HG03439 (cell line): Measurements from ENCODE around the gene MROH2A.

Source experiments
- ATAC-seq: cut with Tn5 transposase; IDR thresholded peaks from one replicate; pipeline ENCODE4 v1.9.1; 2021; ENCODE audit warnings: mild to moderate bottlenecking, moderate library complexity; ENCODE audit not compliant: unreplicated experiment

Gene MROH2A

DNA sequence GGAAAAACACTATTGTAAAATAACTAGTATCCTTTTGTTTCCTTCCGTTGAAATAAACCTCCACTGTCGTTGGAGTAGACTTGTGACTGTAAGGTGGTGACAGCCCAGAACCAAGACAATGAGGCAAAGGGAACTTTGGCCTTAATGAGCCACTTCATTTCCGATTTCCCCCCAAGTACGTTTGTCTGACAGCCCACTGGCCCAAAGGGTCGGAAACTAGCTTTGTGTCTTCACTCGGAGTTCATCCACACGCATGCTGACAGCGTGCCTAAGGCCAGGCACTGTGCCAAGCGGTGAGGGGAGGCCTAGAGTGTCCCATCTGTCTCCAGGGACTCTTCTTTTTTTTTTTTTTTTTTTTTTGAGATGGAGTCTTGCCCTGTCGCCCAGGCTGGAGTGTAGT, 55.2 kb downstream of the MROH2A start:
- ATAC-seq, result no peak

DNA sequence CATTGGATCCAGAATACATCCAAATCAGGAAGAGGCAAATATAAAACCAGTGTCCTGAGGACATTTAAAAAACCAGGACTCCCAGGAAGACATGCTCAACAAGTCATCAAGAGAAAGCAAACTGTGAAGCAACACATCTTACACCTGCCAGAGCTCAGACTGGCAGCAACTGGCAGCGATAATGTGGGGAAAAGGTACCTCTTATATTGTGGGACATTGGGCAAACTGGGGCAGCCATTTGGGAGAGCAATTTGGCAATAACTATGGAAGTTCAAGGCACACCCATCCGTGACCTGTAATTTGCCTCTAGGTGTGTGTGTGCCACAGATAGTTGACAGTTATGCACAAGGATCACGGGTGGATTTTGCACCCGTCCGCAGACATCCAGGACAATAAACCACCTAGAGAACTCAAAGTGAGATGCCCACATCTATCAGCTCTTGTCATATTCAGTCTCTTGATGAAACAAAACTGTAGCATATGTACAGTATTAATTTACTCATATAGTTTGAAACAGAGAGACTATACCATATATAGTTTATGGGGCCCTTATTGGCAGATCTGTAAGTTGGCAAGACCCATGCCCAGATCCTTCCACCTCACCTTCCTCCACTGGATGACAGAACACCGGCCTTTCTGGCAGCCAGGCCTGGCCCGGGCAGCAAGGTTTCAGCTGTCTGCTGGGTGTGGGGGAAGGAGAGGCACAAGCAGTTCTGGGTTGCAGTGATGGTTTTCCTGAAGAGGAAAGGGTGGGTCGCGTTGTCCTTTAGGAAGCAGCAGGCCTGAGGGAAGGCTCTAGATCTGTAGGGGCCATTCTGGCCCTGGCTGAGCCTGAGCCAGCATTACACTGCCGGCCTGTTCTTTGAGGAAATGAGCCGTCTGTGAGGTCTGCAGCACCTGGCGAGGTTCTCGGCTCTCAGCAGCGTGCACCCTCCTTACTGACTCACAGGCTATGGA, 57.4 kb downstream of the MROH2A start:
- ATAC-seq, result no peak

- ATAC-seq, result no peak
Observed at GRCh38 chr2:233836359-233836758, 58.2 kb downstream of the MROH2A start.

GRCh38 chr2:233837694-233838229, 59.6 kb downstream of the MROH2A start:
- ATAC-seq, result no peak

DNA sequence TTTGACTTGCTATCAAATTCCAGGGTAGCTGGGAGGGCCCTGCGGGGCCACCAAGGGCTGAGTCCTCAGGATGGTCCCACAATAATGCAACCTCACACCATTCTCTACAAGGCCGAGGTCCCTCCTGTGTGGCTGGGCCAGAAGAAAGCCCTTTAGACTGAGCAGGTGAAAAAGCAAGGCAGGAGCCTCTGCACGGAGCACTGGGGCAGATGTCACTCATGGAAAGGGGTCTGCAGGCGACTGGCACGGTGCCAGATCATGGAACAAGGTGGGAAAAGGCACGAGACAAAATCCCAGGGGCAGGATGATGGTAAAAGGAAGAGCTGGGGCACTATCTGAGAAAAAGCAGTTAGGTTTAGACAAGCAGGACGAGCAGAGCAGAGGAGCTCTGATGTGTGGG, 60.1 kb downstream of the MROH2A start:
- ATAC-seq, result no peak

GRCh38 chr2:233838726-233839446, 60.8 kb downstream of the MROH2A start:
- ATAC-seq, result no peak

DNA sequence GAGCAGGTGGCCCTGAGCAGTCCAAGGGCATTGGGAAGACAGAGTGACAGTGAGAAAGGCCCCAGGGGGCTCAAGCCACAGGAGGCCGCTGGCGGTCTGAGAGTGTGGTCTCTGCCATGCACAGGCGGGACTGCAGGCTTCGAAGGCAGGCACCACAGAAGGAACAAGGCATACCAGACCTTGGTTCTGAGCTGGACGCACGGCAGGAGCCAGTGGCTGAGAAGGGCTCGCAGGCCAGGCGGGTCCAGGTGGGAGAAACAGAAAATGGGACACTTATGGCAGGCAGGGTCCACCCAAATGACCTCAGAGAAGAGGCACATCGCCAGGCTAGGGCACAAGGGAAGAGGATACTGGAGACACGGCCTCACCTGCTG, 61.3 kb downstream of the MROH2A start:
- no peak for ATAC-seq

GRCh38 chr2:233840520-233840919, 62.4 kb downstream of the MROH2A start:
- ATAC-seq, result no peak

DNA sequence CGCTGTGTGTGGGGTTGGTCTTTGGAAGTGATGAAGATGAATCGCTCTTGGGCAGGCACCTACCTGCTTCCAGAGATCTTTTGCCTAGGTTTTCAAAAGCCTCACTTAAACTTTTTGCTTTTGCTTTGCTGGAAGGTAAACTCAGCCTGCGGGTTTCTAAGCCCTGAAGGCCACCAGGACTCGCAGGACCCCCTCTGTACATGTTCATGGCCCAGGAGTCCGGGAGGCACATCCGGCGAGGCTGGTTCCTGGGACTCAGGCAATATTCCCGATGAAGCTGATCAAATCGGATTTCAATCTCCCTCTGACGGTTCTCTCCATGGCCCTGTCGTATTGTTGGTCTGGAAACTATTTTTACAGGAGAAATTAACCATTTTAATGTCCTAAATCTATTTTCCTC, 63.1 kb downstream of the MROH2A start:
- ATAC-seq, result no peak

GRCh38 chr2:233844064-233844807, 66.1 kb downstream of the MROH2A start:
- no peak for ATAC-seq

DNA sequence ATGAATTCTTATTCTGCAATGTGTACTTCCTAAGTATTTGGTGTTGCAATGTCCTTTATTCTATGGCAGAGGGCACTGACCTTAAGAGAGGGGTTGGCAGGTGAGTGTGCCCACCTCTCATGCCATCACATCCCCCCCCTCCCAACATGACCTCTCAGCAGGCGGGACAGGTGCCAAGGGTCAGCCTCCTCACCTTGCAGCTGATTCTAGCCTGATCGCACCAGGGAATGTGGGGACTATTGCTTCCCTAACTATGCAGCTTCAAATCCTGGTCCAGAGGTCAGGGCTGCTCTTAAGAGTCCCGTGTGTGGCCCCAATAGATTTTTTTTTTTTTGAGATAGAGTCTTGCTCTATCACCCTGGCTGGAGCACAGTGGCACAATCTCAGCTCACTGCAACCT, 66.7 kb downstream of the MROH2A start:
- ATAC-seq, result no peak

GRCh38 chr2:233845301-233846060, 67.4 kb downstream of the MROH2A start:
- ATAC-seq, result no peak

GRCh38 chr2:233846387-233847247, 68.5 kb downstream of the MROH2A start:
- no peak for ATAC-seq

DNA sequence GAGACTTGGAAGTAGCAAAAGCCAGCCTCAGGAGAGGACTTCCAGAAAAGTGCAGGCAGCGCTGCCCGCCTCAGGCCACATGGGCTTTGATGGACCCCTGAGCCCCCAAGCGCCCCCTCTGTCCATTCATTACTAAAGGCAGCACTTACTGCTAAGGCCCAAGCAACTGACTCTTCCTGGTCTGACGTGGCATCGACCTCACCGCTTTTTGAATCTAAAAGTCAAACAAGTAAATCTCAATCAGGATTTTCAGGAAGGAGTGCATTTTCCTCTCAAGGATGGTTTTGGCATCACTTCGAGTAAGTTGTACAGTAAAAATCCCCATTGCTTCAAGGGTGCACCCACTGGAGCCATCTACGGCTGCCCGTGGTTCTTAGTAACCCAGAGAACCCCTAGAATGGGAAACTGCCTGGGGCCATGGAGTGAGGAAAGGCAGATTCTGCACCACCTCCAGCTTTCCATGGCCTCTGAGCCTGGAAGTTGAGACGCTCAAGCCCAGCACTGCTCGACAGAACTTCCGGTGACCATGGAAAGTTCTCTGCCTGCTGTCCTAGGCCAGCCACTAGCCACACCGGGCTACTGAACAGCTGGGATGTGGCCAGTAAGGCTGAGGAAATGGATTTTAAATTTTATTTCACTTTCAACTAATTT, 69.2 kb downstream of the MROH2A start:
- no peak for ATAC-seq

- ATAC-seq, result no peak
Observed at GRCh38 chr2:233848276-233848675, 70.1 kb downstream of the MROH2A start.

- no peak for ATAC-seq
Observed at GRCh38 chr2:233849607-233850271, 71.6 kb downstream of the MROH2A start.

DNA sequence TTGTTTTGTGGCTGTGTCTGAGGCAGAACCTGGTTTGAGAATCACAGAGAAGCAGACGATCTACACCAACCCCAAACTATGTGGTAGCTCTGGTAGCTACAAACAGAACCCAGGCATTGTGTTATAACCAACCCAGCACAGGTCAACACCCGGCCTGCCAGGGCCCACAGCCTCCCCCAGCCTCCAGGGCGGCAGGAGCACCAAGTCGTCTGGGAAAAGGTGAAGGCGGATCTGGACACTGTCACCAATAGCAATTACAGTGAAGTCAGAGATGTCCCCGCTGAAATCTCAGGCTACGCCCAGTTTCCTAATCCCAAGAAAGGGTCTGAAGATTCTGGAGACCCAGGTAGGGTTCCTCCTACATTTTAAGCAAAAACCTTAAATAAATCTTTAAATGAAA, 72.6 kb downstream of the MROH2A start:
- no peak for ATAC-seq

DNA sequence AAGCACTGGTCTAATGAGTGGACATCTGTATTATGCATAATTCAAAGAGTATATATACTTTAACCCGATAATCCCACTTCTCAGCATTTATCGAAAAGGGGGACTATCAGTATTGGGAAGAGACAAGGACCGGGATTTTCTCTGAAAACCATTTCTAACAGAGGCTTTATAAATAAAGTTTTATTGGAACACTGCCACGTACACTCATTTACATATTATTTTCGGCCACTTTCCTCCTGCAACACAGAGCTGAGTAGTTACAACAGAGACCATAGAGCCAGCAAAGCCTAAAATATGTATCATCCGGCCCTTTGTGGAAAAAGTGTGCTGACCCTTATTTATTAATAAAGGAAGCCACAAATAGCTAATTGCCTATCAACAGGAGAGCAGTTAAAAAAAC, 73.0 kb downstream of the MROH2A start:
- no peak for ATAC-seq
